ENCODE data around the gene RETREG1.
"Not testable (repeated sequence)": the region's sequence is repeated elsewhere in the genome, so short reads cannot be mapped to it uniquely, and the experiment has no call there.

Gene RETREG1

DNA sequence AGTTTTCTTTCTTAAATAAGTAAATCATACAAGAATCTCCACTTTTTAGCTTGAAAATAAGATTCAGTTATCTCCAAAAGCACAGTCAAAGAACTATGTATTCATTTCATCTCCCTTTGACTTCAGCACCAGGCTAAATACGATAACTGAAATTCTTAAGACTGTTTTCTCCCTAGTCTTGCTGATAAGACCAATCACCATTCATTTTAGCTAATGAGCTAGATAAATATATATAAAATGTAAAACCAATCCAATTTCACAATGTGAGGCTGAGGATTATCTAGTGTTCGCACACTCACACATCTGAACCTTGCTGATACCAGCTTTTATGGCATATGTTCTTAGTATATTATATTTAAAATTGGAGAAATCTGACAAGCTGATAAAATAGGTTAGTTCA is 133.9 kb downstream of the RETREG1 start:
- no peak for DNase-seq

DNA sequence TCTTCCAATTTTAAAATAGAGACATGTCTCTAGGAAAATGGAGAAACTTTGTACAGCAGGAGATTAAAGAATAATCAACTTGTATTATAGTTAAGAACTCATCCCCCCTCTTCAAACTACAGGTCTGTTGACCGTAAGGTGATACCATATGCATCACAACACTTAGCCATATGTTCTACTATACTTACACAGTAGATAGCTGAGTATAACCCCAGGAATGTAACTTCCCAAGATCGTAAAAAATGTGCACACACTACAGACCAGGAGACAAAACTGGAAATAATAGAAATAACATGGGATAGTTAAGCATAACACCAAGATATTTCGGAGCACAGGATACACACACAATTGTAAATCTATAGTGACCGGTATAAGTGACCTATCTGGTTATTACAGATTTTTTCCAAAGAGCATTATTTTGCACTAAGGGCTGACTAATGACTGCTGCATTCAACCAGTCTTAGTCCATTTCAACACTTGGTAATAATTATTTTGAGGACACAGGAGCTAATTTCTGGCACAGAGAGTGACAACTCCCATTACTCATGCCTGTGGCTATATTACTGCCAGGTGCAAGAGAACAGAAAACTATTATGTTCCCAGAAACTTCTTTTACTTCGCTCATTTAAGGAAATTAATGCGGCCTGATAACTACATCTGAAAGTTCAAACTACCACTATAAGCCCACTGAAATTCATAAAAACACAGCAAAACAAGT is 135.8 kb downstream of the RETREG1 start:
- no peak for DNase-seq

DNA sequence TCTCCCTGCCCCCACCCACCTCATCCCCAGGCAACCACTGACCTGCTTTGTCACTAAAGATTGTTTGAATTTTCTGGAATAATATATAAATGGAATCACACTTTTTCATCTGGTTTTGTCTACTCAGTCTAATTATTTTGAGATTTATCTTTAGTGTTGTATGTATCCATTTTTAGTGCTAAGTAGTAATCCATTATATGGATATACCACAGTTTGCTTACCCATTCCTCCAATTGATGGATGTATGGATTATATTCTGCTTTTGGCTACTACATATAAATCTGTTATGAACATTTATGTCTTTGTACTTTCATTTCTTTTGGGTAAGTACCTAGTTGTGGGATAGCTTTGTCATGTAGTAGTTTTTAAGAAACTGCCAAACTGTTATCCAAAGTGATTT is 136.7 kb downstream of the RETREG1 start:
- DNase-seq = no peak

DNA sequence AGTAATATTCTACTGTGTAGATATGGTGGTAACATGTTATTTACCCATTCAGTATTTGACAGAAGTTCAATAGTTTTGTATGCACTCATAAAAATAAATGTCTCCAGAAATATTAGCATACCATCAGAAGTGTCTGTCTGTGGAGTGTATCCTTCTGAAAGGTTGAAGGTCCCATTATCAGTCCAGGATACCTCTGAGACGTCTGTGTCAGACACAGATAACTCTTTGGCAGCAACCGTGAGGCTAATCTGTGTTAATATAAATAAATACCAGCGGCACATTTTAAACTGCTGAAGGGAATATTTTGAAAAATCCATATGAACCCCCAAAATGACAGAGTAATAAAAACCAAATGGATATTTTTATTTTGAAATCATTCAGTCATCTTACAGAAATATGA is 139.3 kb downstream of the RETREG1 start:
- DNase-seq = no peak

DNA sequence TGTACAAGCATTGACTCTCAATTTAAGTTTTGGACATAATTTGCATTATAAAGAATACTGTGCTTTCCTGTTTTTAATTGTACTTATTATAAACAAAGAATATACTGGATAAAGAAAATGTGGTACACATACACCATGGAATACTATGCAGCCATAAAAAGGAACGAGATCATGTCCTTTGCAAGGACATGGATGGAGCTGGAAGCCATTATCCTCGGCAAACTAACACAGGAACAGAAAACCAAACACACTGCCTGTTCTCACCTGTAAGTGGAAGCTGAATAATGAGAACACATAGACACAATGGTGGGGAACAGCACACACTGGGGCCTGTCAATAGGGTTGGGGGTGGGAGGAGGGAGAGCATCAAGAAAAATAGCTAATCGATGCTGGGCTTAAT is 140.4 kb downstream of the RETREG1 start:
- not testable (repeated sequence) for DNase-seq

DNA sequence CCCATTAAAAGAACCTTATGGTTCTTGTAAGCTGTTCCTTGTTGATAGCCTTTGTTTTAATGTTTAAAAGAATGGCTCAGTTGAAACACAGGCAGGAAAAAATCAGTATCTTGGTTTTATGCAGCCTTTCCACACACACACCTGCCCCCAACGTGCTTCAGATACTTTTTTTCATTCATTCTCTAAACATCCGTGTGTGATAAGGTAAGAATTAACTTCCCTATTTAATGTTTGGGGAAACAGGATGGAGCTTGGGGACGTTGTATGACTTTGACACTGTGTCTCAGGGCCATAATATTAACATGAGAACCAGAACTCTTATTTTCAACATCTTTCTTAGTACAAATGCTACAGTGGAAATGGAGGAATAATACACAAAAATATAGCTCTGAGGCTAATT is 145.4 kb downstream of the RETREG1 start:
- no peak for DNase-seq

DNA sequence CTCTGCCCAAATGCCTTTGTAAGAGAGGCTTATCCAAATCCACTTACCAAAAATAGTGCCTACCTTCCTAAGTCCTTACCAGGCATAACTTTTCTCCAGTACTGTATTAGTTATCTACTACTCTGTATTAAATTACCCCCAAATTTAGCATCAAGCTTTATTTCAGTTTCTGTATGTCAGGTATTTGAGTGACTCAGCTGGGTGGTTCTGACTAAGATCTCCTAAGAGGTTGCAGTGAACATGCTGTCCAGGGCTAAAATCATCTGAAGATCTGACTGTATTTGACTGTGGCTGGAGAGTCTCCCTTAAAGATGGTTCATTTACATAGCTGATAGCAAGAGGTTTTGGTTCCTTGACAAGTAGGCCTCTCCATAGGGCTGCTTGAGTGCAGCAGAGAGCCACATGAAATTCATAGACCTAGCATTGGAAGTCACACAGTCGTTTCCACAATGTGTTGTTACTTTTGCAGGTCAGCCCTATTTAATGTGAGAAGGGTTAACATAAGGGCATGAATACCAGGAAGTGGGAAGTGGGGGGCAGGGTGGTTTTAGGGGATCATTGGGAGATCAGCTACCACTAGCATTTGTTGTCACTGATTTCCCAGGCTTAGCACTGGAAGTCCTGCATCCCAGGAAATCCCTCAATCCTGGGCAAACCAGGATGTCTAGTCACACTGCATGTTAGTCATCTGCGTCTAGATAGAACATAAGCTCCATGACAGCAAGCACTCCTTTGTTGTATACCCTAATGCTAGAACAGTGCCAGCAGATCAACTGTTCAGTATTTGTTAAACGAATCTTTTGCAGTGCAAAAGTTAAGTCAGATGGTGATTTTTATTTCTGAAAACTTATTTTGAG is 149.2 kb downstream of the RETREG1 start:
- no peak for DNase-seq

DNA sequence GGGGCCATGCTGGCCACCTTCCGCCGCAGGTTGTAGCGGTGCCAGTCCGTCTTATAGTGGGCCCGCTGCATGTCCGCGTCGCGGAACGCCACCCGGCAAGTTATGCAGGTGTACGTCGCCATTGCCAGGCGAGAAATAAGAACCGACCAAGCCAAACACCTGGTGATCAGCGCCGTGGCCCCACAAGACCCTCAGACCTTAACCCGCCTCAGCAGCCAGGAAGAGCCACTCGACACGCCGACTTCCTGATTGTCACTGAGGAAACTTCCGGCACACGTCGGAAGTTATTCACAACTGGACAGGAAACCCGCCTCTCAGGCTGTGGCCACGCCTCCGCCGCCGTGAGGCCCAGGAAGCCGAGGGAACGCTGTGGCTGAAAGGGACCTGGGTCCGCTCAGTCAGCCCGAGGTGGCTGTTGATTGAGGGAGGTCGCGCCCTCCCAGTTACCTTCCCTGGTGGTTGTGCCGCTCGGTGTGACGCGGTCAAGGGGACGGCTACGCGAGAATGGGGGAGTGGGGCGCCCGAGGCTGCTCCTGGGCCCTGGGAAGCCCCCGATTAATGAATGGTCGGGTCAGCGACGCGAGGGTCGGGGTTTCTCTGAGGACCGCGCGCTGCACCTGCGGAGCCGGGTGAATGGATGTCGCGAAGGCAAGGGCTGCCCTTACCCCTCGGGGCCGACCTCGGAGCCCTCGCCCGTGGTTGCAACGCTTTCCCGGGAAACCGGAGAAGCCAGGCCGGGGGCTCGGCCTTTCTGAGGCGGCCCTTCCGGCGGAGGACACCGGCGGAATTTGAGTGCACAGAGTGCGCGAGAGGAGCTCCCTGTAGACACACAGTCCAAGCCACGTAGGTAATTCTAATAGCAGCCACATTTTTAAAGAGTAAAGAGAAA is 151.0 kb downstream of the RETREG1 start, which contains the start of gene ZNF622:
ZNF622 (minus strand) TSS at position 257 of the 889 bp plus-strand sequence; CDS start at position 122, 135 bp downstream.
- DNase-seq = peak; percentile 66

DNA sequence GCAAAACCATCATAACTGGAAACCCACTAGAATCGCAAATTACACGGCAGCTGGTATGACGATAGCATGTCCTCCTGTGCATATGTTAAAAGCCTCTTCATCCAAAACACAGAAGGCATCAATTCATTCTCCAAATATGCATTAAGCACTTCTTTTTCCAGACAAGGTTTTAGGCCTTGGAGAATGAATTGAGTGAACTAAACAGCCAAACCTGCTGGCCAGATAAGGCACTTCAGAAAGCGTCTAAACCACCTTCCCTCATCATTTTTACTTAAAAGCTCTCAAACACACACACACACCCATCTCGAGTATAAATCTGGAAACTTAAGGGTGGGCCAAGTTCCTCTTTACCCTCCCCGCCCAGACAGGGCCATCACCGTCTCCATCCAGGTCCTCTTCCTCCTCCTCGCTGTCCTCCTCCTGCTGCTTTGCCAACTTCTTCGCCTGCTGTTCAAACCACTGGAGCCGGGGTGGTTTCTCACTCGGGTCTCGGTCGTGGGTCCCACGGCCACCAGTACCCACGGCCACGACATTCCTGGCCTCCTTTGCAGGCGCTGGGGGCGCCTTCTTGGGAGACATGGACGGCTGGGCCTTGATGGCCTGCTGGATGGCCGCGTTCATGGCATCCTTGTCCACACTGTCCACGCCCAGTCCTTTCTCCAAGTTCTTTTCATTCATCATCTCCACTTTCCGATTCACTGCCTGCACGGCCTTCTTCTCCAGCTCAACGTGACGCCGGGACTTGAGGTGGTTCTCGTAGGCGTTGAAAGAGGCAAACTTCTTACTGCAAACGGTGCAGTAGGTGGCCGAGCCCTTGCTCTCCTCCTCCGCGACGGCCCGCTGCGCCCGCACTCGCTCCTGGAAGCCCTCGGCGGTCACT is 151.9 kb downstream of the RETREG1 start:
- DNase-seq = no peak

DNA sequence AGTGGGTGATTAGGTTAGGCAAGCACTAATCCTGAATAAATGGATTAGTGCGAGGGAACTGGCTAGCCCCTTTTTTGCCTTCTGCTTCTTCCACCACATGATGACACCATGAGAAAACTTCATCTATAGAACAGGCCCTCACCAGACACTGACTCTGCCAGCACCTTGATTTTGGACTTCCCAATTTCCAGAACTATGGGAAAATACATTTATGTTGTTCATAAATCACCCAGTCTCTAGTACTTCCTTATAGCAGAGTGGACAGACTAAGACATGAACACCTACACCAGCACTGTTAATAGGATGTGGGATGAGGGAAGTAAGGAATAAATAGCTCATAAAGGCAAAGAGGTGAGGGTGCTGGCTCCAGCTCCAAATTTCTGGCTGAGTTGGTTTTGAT is 152.6 kb downstream of the RETREG1 start:
- DNase-seq = no peak

DNA sequence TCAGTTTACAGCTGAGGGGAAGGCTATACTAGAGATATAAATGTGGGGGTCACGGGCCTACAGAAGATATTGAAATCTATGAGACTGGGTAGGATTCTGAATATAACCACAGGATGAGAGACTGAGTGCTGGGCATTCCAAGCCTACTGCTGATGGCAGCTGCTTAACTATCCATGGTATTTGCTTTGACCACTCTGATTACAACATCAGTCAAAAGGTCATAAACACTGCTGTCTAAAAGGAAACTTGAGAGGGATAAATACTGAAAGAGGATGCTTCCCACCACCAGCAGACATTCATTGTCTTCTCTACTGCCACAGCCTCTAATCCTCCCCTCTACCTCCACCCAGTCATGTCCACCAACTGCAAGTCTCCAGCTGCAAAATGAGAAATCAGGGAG is 155.0 kb downstream of the RETREG1 start:
- no peak for DNase-seq

DNA sequence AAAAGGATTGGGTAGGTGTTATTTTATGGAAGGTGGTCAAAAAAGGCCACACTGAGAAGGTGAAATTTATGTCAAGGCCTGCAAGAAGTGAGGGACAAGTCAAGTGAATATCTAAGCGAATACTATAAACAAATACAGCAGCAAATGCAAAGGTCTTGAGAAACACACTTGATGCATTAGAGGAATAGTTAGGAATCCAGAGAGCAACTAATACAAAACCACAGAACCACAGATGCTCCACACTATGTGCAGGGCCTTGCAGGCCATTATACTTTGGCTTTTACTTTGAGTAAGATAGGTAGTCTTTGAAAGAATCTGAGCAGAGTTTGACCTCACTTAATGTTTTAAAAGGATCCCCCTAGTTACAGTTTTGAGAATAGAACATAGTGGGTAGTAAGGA is 155.8 kb downstream of the RETREG1 start:
- DNase-seq = no peak

DNA sequence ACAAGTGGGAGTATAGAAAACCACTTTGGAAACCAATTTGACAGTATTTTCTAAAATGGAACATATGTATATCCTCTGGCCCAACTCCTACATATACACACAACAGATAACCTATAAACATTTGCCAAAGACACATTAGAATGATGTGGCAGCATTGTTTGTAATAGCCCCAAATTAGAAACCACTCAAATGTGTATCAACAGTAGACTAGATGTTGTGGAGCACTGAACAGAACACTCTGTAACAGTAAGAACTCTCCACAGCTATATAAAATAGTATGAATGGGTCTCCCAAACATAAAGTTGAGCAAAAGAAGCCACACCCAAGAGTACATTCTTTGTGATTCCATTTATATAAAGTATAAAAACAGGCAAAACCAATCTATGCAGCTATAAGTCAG is 157.3 kb downstream of the RETREG1 start:
- no peak for DNase-seq

DNA sequence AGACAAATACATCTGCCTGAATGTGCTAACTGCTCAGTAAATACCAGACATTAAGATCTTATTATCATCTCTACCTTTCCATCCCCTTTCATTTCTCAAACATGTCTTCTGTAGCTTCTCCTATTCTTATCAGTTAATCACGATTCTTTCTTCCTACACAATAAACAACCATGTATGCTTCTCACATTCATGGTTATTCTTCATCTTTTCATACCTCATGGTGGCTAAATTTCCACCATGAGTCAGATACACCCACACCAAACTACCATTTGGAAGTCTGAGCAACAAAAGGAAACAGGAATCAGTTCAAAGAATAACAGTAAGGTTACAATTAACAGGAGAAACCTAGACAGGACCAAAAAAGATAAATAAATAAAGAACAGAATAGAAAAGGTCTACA is 158.9 kb downstream of the RETREG1 start:
- DNase-seq = no peak

DNA sequence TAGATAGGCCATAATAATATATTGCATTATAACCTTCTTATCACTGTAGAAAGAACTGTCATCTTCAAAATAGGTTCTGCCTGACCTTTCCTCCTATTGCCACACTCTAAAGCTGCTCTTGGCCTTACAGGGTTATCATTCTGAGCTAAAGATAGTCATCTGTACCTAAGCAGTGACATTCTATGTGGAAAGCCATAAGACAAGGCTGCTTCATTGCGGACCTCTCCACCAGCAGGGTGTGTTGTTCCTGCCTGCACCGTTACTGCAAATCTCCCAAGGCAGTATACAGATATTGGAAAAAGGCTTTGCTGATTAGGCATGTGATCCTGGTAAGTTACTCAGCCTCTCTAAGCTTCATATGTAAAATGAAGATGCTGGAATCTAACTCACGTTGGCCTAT is 159.3 kb downstream of the RETREG1 start:
- no peak for DNase-seq

DNA sequence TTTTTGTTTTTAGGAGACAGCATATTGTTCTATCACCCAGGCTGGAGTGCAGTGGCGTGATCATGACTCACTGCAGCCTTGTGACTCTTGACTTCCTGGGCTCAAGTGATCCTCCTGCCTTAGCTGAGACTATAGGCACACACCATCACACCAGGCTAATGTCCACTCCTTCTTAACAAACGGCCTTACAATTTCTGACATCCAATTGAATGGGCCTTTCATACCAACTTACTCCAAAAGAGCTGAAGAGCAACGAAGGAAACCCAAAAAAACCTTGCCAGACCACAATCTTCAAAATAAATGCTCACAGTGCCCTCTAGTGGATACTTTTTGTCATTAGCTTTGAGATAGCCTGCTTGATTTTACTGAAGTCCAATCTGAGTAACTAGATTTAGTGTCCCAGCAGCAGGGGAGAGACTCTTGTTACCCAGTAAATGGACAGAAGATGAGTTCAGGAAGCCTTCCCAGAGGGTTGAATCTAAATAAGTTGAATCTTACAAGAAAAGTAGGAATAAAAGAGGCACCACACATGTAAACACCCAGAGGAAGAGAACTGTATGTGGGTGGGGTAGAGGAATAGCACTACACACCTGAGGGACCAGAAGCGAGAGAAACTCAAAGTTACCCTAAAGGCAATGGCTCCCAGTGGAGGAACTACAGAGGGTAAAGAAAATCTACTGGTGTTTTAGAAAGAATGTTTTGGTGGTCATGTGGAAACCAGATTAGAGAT is 160.5 kb downstream of the RETREG1 start:
- peak; percentile 43 for DNase-seq

DNA sequence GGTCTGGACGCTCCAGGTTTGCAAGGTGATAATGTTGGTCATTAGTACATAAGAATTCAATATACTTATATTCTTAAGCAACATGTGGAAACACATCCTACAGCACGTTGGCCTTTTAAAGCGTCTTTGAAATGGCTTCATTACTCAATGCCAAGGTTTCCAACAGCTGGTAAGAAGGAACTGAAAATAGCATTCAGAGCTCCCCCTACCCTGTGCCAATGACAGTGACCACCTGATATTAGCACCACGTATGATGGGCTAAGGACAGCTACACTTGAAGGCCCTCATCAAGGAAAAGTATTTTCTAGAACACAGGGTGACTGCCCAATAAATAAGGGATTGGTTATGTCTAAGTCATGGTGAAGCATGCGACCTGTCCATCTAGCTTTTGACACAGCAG is 161.1 kb downstream of the RETREG1 start:
- no peak for DNase-seq

DNA sequence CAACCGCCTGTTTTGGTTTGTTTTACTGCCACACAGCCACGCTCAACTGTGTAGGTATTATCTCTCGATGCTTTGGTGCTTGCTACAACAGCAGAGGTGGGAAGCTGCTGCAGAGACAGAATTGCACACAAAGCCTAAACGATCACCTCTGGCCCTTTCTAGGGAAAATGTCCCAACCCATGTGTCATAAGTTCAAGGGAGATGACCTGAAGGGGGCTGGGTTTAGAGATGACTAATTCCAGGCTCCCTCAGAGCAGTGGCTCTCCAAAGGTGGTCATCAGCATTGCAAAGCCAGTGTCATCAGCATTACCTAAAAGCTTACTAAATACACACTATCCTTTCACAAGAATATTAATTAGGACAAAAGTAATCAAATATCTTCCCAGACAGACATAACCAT is 162.1 kb downstream of the RETREG1 start:
- no peak for DNase-seq

DNA sequence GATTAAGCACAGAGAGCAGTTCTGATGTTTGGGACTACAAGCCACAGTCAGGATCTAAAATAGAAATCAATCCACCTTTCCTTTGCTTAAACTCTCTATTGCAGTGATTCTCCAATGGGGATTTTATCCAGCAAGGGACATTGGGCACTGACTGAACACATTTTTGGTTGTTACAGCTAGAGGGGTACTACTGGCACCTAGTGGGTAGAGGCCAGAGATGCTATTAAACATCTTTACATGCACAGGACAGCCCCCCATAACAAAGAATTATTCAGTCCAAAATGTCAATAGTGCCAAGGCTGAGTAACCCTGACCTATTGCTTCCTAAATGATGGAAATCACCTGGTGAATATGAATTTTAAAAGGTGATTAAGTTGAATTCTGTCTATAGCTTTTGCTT is 163.2 kb downstream of the RETREG1 start:
- no peak for DNase-seq

DNA sequence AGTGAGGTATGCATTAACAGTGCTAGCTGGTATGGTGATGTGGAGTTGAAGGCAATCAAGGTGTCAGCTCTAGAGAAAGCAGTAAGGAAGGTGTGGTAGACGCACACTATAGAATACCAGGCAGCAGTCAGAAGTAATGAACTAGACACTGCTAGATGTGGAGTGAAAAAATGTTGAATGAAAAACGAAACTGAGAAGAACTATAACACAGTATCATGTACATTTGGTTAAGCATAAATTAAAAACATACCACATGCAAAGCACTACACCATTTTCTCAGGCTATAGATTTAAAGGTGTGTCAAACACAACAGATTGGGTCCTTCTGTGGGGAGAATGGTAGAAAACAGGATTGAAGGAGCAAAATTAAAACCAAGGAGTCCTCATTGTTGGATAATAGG is 166.6 kb downstream of the RETREG1 start:
- DNase-seq = no peak

DNA sequence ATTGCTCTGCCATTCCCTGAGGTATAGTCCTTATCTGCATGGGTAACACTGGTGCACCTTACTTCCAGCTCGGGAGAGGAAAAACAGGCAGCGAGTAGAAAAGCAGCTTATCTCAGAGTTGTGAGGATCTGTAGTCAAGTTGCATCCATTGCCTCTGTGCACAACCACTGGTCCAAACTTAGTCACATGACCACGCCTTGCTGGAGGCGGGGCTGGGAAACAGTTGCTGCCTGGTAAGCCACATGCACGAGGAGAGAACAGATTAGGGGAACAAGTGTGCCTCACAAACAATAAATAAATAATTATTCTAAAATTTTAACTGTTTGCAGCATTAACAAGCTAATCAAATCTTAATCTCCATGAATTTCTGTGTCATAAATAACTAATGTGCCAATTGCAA is 169.8 kb downstream of the RETREG1 start:
- DNase-seq = no peak

DNA sequence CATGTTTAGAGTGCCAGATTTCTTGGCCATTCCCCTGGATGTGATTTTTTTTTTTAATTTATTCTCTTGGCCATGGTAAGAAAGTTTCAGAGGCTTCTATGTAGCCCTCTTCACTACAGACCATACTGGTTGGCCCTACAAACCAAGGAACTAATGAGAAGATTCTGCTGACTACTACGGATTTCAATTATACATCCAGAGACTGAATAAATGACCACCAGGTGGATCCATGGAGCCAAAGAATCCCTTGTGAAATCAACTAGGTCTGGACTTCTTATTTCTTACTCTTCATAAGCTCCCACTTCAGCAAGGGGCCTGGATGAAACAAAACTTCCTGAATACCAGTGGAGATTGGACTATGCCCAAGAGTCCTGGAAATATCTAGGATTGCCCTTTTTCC is 178.8 kb downstream of the RETREG1 start:
- no peak for DNase-seq
